CD4-positive, alpha-beta T cell treated with Interleukin-15 for 1 hour (primary cell): Measurements from ENCODE around the gene S100A2.
"Not testable (repeated sequence)": the region's sequence is repeated elsewhere in the genome, so short reads cannot be mapped to it uniquely, and the experiment has no call there.

ENCODE experiments used
- DNase-seq: peaks from one replicate; pipeline ENCODE4 v3.0.0-alpha.2; 2020

Gene S100A2

GRCh38 chr1:153588033-153588432 lies 22.4 kb upstream of the S100A2 start:
- not testable (repeated sequence) for DNase-seq

- DNase-seq: no peak
Observed at GRCh38 chr1:153587314-153587713, 21.7 kb upstream of the S100A2 start.

GRCh38 chr1:153586347-153586746 lies 20.7 kb upstream of the S100A2 start:
- DNase-seq: no peak

GRCh38 chr1:153585006-153585405 lies 19.4 kb upstream of the S100A2 start:
- no peak for DNase-seq

DNA sequence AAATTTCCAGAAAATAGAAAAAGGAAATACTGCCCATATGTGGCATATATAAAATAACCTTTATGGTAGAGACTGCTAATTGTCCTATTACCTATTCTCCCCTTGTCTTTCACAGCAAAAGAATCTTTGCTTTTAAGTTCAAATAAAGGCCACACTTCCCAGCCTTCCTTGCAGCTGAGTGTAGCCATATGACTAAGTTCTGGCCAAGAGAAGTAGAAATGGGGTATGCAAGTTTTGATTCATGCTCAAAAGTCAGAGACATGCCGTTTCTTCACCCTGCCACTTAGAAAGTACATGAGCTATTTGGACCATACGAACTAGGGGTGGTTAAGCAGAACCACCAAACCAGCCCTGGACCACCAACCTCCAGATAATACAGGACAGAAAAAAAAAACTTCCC lies 18.3 kb upstream of the S100A2 start:
- DNase-seq: no peak

GRCh38 chr1:153583514-153583913 lies 17.9 kb upstream of the S100A2 start:
- DNase-seq: not testable (repeated sequence)

DNA sequence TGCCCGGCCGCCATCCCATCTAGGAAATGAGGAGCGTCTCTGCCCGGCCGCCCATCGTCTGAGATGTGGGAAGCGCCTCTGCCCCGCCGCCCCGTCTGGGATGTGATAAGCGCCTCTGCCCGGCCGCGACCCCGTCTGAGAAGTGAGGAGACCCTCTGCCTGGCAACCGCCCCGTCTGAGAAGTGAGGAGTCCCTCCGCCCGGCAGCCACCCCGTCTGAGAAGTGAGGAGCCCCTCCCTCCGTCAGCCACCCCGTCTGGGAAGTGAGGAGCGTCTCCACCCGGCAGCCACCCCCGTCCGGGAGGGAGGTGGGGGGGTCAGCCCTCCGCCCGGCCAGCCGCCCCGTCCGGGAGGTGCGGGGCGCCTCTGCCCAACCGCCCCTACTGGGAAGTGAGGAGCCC lies 17.2 kb upstream of the S100A2 start:
- not testable (repeated sequence) for DNase-seq

- no peak for DNase-seq
Observed at GRCh38 chr1:153578936-153579335, 13.3 kb upstream of the S100A2 start.

DNA sequence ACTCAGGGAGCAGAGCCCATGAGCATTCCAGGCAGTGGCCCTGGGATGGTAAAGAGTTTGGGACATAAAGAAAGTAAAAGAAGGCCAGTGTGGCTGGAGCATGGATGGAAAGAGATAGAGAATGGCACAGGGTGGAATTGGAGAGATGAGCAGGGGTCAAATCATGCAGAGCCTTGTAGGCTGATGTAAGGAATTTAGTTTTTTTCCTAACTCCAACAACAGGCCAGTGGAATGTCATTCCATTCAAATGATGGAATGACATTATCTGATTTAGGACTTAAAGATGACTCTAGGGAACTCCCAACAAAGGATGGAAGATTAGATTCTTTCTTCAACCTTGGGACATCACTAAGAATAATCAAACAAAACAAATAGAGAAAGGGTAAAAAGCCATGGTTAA lies 12.8 kb upstream of the S100A2 start:
- no peak for DNase-seq

- DNase-seq: no peak
Observed at GRCh38 chr1:153577624-153578051, 12.0 kb upstream of the S100A2 start.

DNA sequence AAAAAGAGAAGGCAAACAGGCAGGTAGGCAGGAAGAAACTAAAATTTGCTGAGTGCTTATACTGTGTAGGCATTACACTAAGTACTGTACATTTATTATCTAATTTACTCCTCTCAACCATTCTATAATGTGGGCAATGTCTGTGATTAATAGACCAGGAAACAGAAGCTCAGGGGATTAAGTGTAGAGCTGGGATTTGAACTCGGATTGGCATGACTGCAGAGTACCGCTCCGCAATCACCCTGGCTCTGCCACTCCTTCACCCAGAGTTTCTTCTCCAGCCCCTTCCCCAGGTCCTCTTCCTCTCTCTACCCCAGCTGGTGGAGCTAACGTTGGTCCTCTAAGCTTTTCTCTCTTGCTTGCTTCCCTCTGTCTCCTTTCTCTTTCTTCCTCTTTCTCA lies 11.5 kb upstream of the S100A2 start:
- no peak for DNase-seq

DNA sequence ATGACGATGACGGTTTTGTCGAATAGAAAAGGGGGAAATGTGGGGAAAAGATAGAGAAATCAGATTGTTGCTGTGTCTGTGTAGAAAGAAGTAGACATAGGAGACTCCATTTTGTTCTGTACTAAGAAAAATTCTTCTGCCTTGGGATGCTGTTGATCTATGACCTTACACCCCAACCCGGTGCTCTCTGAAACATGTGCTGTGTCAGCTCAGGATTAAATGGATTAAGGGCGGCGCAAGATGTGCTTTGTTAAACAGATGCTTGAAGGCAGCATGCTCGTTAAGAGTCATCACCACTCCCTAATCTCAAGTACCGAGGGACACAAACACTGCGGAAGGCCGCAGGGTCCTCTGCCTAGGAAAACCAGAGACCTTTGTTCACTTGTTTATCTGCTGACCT lies 9.9 kb upstream of the S100A2 start:
- DNase-seq: not testable (repeated sequence)

DNA sequence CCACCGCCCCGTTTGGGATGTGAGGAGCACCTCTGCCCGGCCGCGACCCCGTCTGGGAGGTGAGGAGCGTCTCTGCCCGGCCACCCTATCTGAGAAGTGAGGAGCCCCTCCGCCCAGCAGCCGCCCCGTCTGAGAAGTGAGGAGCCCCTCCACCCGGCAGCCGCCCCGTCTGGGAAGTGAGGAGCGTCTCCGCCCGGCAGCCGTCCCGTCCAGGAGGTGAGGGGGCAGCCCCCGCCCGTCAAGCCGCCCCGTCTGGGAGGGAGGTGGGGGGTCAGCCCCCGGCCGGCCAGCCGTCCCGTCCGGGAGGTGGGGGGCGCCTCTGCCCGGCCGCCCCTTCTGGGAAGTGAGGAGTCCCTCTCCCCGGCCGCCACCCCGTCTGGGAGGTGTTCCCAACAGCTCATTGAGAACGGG lies 9.4 kb upstream of the S100A2 start:
- not testable (repeated sequence) for DNase-seq

- no peak for DNase-seq
Observed at GRCh38 chr1:153573351-153573750, 7.7 kb upstream of the S100A2 start.

- peak; percentile 66 for DNase-seq
Observed at GRCh38 chr1:153572569-153573015, 6.9 kb upstream of the S100A2 start.

GRCh38 chr1:153571706-153572105 lies 6.1 kb upstream of the S100A2 start:
- no peak for DNase-seq

- no peak for DNase-seq
Observed at GRCh38 chr1:153570874-153571273, 5.2 kb upstream of the S100A2 start.

- DNase-seq: no peak
Observed at GRCh38 chr1:153569465-153569864, 3.8 kb upstream of the S100A2 start.

DNA sequence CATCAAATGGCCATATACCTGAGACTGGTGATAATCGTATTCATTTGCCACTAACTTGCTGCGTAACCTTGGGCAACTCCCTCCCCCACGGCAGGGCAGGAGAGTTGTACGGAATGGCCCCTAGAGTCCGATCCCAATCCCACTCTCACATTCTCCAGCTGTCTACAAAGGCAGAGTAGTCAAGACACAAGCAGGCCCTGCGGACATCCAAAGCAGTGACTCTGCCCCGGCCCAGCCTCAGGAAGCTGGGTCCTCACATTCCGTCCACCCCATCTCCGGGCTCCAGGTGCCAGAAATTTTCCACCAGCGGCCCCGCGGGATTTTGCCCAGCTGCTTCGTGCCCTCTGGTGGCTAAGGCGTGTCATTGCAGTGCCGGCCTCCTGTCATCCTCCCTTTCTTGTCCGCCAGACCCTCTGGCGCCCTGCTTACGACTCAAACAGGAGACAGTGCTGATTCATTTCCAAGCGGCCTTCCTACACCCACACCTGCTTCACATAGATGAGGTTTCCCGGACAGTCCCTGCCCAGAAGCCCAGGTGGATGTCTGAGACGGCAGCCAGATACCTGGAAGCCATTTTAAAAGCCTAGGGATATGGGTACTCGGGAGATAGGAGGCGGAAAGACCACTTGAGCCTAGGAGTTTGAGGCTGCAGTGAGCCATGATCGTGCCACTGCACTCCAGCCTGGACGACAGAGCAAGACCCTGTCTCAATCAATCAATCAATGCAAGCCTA lies 2.9 kb upstream of the S100A2 start:
- peak; percentile 76 for DNase-seq

DNA sequence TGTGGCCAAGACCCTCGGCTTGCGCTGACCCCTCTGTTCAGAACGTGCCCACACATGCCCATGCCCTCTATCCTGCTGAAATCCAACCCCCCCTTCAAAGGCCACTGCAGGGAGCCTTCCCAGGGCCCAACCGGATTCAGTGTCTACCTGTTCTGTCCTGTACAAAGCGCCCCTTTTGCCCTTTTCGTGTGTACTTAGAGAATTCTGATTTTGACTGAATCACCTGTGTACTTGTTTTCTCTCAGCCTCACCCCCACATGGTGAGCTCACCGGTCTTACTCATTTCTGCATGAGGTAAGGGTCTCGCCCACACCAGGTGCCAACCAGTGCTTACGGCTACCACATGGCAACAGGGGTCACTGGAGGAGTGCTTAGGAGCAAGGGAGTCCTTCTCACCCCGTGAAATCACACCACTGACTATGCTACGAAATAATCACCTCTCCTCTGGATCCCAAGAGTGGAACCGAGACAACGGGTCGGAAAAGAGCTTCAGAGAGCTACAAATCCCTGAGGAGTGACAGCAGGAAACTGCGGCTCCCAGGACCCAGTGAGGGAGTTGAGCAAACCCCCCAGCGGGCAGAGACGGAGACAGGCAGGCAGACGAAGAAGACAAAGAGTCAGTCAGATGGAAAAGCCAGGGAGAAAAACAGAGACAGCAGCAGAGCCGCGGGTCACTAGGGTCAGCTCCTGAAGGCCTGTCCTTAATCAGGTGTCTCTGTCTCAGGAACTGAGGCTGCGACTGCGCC lies 2.1 kb upstream of the S100A2 start:
- DNase-seq: no peak

- peak; percentile 91 for DNase-seq
Observed at GRCh38 chr1:153566414-153567371, 1.0 kb upstream of the S100A2 start.

GRCh38 chr1:153563991-153564390 lies 1.7 kb downstream of the S100A2 start:
- no peak for DNase-seq

DNA sequence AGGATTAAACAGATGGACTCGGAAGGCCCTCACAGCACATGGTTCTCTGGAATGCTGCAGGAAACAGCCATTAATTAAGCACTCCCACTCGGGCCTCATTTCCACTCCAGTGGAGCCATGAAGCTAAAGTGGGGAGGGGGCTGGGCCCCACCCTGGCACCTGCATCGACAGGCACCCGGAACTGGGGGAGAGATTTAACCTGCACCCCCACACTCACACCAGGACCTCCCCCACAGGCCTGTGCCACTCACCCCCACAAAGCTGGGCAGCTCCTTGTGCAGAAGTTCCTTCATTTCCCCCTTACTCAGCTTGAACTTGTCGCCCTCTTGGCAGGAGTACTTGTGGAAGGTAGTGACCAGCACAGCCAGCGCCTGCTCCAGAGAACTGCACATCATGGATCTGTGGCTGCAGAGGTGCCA lies 2.2 kb downstream of the S100A2 start:
- DNase-seq: no peak
